Panc1 (cell line): Measurements from ENCODE around the gene SLC4A7. TPM values are rescaled to one million over a fixed set of nuclear protein-coding genes. Genes with fewer than 3 reads are reported as not detected.

ENCODE experiments used
- ATAC-seq: fragments of 200-7000 bp; cut with Tn5 transposase; 2 replicates; pipeline ENCODE4 v1.9.1; 2020; ENCODE audit warnings: mild to moderate bottlenecking, moderate library complexity
- BruUV-seq: library from RNA; stranded (reverse); fragments of 400-500 nt; replicated peaks from 2 replicates; lab custom pipeline; 2021; lab: Mats Ljungman, UMichigan
- CTCF ChIA-PET: fragments of 300-600 bp; sonication (Branson Sonifier 250); formaldehyde crosslinking; loops from one replicate; lab custom pipeline; 2022; ENCODE audit warnings: antibody characterized with exemption; lab: Charles Lee
- POLR2A ChIA-PET: fragments of 300-600 bp; sonication (Branson Sonifier 250); formaldehyde crosslinking; loops from one replicate; lab custom pipeline; 2022; ENCODE audit warnings: antibody characterized with exemption; lab: Charles Lee
- DNase-seq: peaks from one replicate; pipeline ENCODE4 v3.0.0-alpha.2; 2010; ENCODE audit warnings: low read depth, low spot score
- H3K27ac ChIP-seq: 2 replicates; pipeline ENCODE4 v1.5.1; 2011; ENCODE audit warnings: mild to moderate bottlenecking, low read length, inconsistent platforms
- H3K27me3 ChIP-seq: fragments of 200-500 bp; sonication (Bioruptor generic); 2 replicates; pipeline ENCODE4 v1.6.0; 2014; ENCODE audit warnings: low read length, inconsistent platforms; ENCODE audit not compliant: control insufficient read depth, insufficient read depth
- H3K36me3 ChIP-seq: fragments of 200-500 bp; sonication (Bioruptor generic); 2 replicates; pipeline ENCODE4 v1.5.1; 2014; ENCODE audit warnings: inconsistent platforms, mild to moderate bottlenecking, low read length, moderate library complexity; ENCODE audit not compliant: control insufficient read depth, insufficient read depth
- H3K4me1 ChIP-seq: 2 replicates; pipeline ENCODE4 v1.5.1; 2011; ENCODE audit warnings: inconsistent platforms, mild to moderate bottlenecking, low read length, moderate library complexity; ENCODE audit not compliant: control insufficient read depth, insufficient read depth
- H3K4me3 ChIP-seq, 2 experiments: 2 replicates each; pipeline ENCODE4 v1.5.1; 2011 to 2012; ENCODE audit warnings: low read depth in 2 of 2, low read length in 2 of 2, mild to moderate bottlenecking in 2 of 2, inconsistent platforms in 1 of 2, moderate library complexity in 1 of 2
- H3K9me3 ChIP-seq: fragments of 200-500 bp; sonication (Bioruptor generic); 2 replicates; pipeline ENCODE4 v1.5.1; 2014; ENCODE audit warnings: low read depth, mild to moderate bottlenecking, inconsistent platforms, low read length, moderate library complexity; ENCODE audit not compliant: control insufficient read depth, insufficient read depth
- POLR2AphosphoS5 ChIP-seq: IDR thresholded peaks from 2 replicates; pipeline ENCODE4 v1.6.1; 2012; ENCODE audit warnings: mild to moderate bottlenecking, low read depth, low read length, moderate library complexity
- SIN3A ChIP-seq: IDR thresholded peaks from 2 replicates; pipeline ENCODE4 v1.6.1; 2012; ENCODE audit warnings: low read depth, mild to moderate bottlenecking, low read length, moderate library complexity, borderline replicate concordance; ENCODE audit not compliant: insufficient read depth
- TCF7L2 ChIP-seq: IDR thresholded peaks from 2 replicates; pipeline ENCODE4 v1.6.1; 2011; ENCODE audit warnings: mild to moderate bottlenecking, low read depth, low read length, inconsistent platforms
- in situ Hi-C: cut with HindIII; loops from 2 replicates; pipeline ENCODE4 v1.10.0; 2016; ENCODE audit warnings: low sequenced_read_pairs, low pct_unique_long_range_greater_than_20kb
- intact Hi-C: fragments of 100-400 bp; cut with micrococcal nuclease; formaldehyde crosslinking; loops from one replicate; pipeline ENCODE4 v1.10.0; 2022; ENCODE audit not compliant: unreplicated experiment
- total RNA-seq: library from RNA; stranded (reverse); gene quantifications from one replicate; pipeline ENCODE4 v1.2.1, GENCODE V29; 2021; ENCODE audit not compliant: unreplicated experiment
- TF ChIP-seq, protein P1 (sequence below): fragments of 450-650 bp; IDR thresholded peaks from 2 replicates; pipeline ENCODE4 v1.5.1; 2017; ENCODE audit warnings: mild to moderate bottlenecking
- TF ChIP-seq, protein P2 (sequence below), 2 experiments: IDR thresholded peaks; 2 replicates each; pipeline ENCODE4 v1.6.1; 2011 to 2012; ENCODE audit warnings: low read depth in 2 of 2, control low read depth in 1 of 2, low read length in 1 of 2, mild to moderate bottlenecking in 1 of 2, moderate library complexity in 1 of 2; ENCODE audit not compliant: insufficient read depth in 1 of 2

SLC4A7 gene
- total RNA-seq, 1 experiment from 2014 or later = 99.4 TPM

DNA sequence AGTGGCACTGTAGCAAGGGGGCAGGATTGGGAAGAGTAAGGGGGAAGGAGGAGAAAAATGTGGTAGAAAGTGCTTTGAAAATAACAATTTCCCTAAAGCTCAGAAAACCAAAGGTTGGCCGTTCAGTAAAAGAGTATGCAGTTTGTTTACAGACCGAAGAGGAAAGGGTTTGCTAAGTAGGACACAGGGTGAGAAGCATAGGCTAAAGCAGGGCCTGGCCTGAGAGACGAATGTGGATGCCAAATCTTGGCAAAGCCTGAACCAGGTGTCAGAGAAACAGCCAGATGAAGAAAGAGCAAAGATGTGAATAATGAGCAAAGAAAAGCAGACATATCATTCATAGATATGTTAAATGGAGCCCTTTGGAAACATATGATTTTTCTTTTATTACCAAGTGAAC is 132.1 kb downstream of the SLC4A7 start:
- ChIA-PET CTCF (no interaction called here), POLR2A (no interaction called here)
- no peak for ATAC-seq
- in situ Hi-C loops = no loop called here
- no peak for TF ChIP-seq TCF7L2
- TF ChIP-seq, protein P1, sequence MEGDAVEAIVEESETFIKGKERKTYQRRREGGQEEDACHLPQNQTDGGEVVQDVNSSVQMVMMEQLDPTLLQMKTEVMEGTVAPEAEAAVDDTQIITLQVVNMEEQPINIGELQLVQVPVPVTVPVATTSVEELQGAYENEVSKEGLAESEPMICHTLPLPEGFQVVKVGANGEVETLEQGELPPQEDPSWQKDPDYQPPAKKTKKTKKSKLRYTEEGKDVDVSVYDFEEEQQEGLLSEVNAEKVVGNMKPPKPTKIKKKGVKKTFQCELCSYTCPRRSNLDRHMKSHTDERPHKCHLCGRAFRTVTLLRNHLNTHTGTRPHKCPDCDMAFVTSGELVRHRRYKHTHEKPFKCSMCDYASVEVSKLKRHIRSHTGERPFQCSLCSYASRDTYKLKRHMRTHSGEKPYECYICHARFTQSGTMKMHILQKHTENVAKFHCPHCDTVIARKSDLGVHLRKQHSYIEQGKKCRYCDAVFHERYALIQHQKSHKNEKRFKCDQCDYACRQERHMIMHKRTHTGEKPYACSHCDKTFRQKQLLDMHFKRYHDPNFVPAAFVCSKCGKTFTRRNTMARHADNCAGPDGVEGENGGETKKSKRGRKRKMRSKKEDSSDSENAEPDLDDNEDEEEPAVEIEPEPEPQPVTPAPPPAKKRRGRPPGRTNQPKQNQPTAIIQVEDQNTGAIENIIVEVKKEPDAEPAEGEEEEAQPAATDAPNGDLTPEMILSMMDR = no peak
- TF ChIP-seq, protein P2, sequence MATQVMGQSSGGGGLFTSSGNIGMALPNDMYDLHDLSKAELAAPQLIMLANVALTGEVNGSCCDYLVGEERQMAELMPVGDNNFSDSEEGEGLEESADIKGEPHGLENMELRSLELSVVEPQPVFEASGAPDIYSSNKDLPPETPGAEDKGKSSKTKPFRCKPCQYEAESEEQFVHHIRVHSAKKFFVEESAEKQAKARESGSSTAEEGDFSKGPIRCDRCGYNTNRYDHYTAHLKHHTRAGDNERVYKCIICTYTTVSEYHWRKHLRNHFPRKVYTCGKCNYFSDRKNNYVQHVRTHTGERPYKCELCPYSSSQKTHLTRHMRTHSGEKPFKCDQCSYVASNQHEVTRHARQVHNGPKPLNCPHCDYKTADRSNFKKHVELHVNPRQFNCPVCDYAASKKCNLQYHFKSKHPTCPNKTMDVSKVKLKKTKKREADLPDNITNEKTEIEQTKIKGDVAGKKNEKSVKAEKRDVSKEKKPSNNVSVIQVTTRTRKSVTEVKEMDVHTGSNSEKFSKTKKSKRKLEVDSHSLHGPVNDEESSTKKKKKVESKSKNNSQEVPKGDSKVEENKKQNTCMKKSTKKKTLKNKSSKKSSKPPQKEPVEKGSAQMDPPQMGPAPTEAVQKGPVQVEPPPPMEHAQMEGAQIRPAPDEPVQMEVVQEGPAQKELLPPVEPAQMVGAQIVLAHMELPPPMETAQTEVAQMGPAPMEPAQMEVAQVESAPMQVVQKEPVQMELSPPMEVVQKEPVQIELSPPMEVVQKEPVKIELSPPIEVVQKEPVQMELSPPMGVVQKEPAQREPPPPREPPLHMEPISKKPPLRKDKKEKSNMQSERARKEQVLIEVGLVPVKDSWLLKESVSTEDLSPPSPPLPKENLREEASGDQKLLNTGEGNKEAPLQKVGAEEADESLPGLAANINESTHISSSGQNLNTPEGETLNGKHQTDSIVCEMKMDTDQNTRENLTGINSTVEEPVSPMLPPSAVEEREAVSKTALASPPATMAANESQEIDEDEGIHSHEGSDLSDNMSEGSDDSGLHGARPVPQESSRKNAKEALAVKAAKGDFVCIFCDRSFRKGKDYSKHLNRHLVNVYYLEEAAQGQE (IDR thresholded peaks at IDR 0.05; ENCODE audit: insufficient read depth in 1 of 2, low read depth in 2 of 2, low read length in 1 of 2) = no peak
- no peak for TF ChIP-seq SIN3A
- TF ChIP-seq POLR2AphosphoS5 = no peak
- intact Hi-C loops = no loop called here
- H3K9me3 ChIP-seq = no peaks in the 10 kb centered on the region
- no peak overlapping the region for H3K4me3 ChIP-seq
- no peak for DNase-seq
- BruUV-seq = no TSS peak
- peaks cover 2% of the 10 kb centered on the region; the same call in 1 of the 2 replicates for H3K4me1 ChIP-seq
- no peaks in the 10 kb centered on the region for H3K36me3 ChIP-seq
- no peak overlapping the region for H3K27ac ChIP-seq
- no peaks in the 10 kb centered on the region for H3K27me3 ChIP-seq

DNA sequence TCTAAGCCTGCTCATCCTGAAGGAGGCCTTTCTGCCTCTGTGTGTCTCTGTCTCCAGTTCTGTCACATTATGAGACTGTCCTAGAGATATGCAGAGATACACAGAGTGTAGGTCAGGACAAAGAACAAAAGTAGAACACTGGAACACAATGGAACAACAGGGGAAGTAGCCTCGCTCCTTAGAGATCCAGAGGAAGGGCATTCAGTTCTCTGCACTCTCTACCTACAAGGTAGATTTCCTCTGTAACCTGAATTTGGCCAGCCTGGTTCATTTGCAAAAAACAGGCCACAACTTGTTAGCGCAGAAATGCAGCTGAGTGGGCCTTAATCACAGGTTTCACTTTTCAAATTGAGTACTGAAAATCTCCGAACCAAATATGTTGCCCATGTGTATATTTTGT is 134.4 kb downstream of the SLC4A7 start:
- in situ Hi-C loops = no loop called here
- H3K9me3 ChIP-seq = no peaks in the 10 kb centered on the region
- no peaks in the 10 kb centered on the region; the same call in 1 of the 2 replicates for H3K4me1 ChIP-seq
- no peaks in the 10 kb centered on the region for H3K27me3 ChIP-seq
- ATAC-seq = no peak
- H3K4me3 ChIP-seq = no peak overlapping the region
- no peak for DNase-seq
- TF ChIP-seq POLR2AphosphoS5 (no peak), SIN3A (no peak), TCF7L2 (no peak)
- TF ChIP-seq, protein P1 = no peak
- TF ChIP-seq, protein P2 (IDR thresholded peaks at IDR 0.05; ENCODE audit: insufficient read depth in 1 of 2, low read depth in 2 of 2, low read length in 1 of 2) = no peak
- no peaks in the 10 kb centered on the region for H3K36me3 ChIP-seq
- H3K27ac ChIP-seq = no peak overlapping the region
- ChIA-PET CTCF (no interaction called here), POLR2A (no interaction called here)
- intact Hi-C loops = no loop called here
- BruUV-seq = no TSS peak
